GM12891 (cell line): Measurements from ENCODE around the gene SINHCAF.

Experiments used
- PAX5 ChIP-seq: IDR thresholded peaks from 2 replicates; pipeline ENCODE4 v1.6.1; 2011; ENCODE audit warnings: low read length, moderate library complexity, mild to moderate bottlenecking; ENCODE audit not compliant: insufficient read depth, severe bottlenecking
- POLR2A ChIP-seq: IDR thresholded peaks from 2 replicates; pipeline ENCODE4 v1.6.1; 2011; ENCODE audit warnings: low read depth, low read length, control low read depth
- POLR2AphosphoS5 ChIP-seq: IDR thresholded peaks from 2 replicates; pipeline ENCODE4 v1.6.1; 2011; ENCODE audit warnings: low read depth, low read length, control low read depth
- TAF1 ChIP-seq: IDR thresholded peaks from 2 replicates; pipeline ENCODE4 v1.6.1; 2011; ENCODE audit warnings: low read depth, low read length, control low read depth

DNA sequence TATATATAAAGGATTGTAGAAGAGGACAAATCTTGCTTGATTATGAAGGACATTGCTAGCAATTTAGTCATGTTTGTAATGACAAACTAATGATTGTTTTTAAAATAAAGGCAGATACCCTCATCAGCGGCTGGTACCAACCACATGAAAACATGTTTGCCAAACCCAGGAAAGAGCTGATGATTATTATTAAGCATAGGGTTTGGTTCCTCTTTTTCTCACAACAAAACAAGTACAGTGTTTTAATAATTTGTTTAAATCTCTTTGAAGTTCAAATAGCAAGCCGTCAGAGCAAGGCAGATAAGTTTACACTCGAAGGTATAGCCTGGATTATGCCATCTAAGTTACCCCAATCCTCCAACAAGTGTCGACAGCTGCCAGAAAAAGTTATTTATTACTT lies 5.3 kb upstream of the SINHCAF start:
- TF ChIP-seq POLR2A (no peak), POLR2AphosphoS5 (no peak), PAX5 (no peak), TAF1 (no peak)
